HEK293 (cell line): Measurements from ENCODE around the gene NOX3.

Experiments
- KLF16 ChIP-seq: fragments of 450-650 bp; formaldehyde crosslinking; IDR thresholded peaks from 2 replicates; pipeline ENCODE4 v1.5.1; 2017; ENCODE audit warnings: missing biosample characterization, missing genetic modification characterization
- SCRT1 ChIP-seq: fragments of 450-650 bp; formaldehyde crosslinking; IDR thresholded peaks from 2 replicates; pipeline ENCODE4 v1.5.1; 2016; ENCODE audit warnings: missing biosample characterization, missing genetic modification characterization, borderline replicate concordance
- SP7 ChIP-seq: fragments of 450-650 bp; formaldehyde crosslinking; IDR thresholded peaks from 2 replicates; pipeline ENCODE4 v1.5.1; 2016; ENCODE audit warnings: missing biosample characterization, missing genetic modification characterization
- TRIM28 ChIP-seq: IDR thresholded peaks from 2 replicates; pipeline ENCODE4 v1.6.1; 2011; ENCODE audit warnings: low read length, control low read depth, borderline replicate concordance
- ZBTB48 ChIP-seq: fragments of 450-650 bp; formaldehyde crosslinking; IDR thresholded peaks from 2 replicates; pipeline ENCODE4 v1.5.1; 2016; ENCODE audit warnings: missing biosample characterization, missing genetic modification characterization
- ZFP41 ChIP-seq: fragments of 450-650 bp; formaldehyde crosslinking; IDR thresholded peaks from 2 replicates; pipeline ENCODE4 v1.5.1; 2016; ENCODE audit warnings: missing biosample characterization, missing genetic modification characterization, borderline replicate concordance
- ZIC2 ChIP-seq: fragments of 450-650 bp; formaldehyde crosslinking; IDR thresholded peaks from 2 replicates; pipeline ENCODE4 v1.5.1; 2016; ENCODE audit warnings: missing biosample characterization, missing genetic modification characterization
- ZNF146 ChIP-seq: fragments of 450-650 bp; formaldehyde crosslinking; IDR thresholded peaks from 2 replicates; pipeline ENCODE4 v1.5.1; 2016; ENCODE audit warnings: missing biosample characterization, missing genetic modification characterization
- ZNF16 ChIP-seq: fragments of 450-650 bp; formaldehyde crosslinking; IDR thresholded peaks from 2 replicates; pipeline ENCODE4 v1.5.1; 2016; ENCODE audit warnings: low read depth, missing biosample characterization, missing genetic modification characterization
- ZNF221 ChIP-seq: fragments of 450-650 bp; formaldehyde crosslinking; IDR thresholded peaks from 2 replicates; pipeline ENCODE4 v1.5.1; 2017; ENCODE audit warnings: missing biosample characterization, missing genetic modification characterization, borderline replicate concordance
- ZNF335 ChIP-seq: fragments of 450-650 bp; formaldehyde crosslinking; conservative IDR thresholded peaks from 2 replicates; pipeline ENCODE4 v1.5.1; 2016; ENCODE audit warnings: missing biosample characterization, missing genetic modification characterization
- ZNF341 ChIP-seq: fragments of 450-650 bp; formaldehyde crosslinking; IDR thresholded peaks from 2 replicates; pipeline ENCODE4; 2016; ENCODE audit warnings: low read depth, missing biosample characterization, missing genetic modification characterization
- ZNF366 ChIP-seq: fragments of 450-650 bp; formaldehyde crosslinking; conservative IDR thresholded peaks from 2 replicates; pipeline ENCODE4 v1.5.1; 2016; ENCODE audit warnings: missing biosample characterization, missing genetic modification characterization
- ZNF416 ChIP-seq: fragments of 450-650 bp; formaldehyde crosslinking; IDR thresholded peaks from 2 replicates; pipeline ENCODE4 v1.5.1; 2016; ENCODE audit warnings: missing biosample characterization, missing genetic modification characterization
- ZNF560 ChIP-seq: fragments of 450-650 bp; formaldehyde crosslinking; IDR thresholded peaks from 2 replicates; pipeline ENCODE4 v1.5.1; 2017; ENCODE audit warnings: missing biosample characterization, missing genetic modification characterization, borderline replicate concordance
- ZNF623 ChIP-seq: fragments of 450-650 bp; formaldehyde crosslinking; IDR thresholded peaks from 2 replicates; pipeline ENCODE4 v1.5.1; 2016; ENCODE audit warnings: missing biosample characterization, missing genetic modification characterization
- ZNF776 ChIP-seq: fragments of 450-650 bp; formaldehyde crosslinking; IDR thresholded peaks from 2 replicates; pipeline ENCODE4 v1.5.0; 2017; ENCODE audit warnings: missing biosample characterization, missing genetic modification characterization, borderline replicate concordance
- TF ChIP-seq, protein P1 (sequence below): fragments of 450-650 bp; formaldehyde crosslinking; IDR thresholded peaks from 2 replicates; pipeline ENCODE4 v1.5.1; 2016; ENCODE audit warnings: missing biosample characterization, missing genetic modification characterization, low read depth
- TF ChIP-seq, protein P2 (sequence below): fragments of 450-650 bp; IDR thresholded peaks from 2 replicates; pipeline ENCODE4 v1.5.1; 2018; ENCODE audit warnings: missing biosample characterization, mild to moderate bottlenecking, missing genetic modification characterization
- TF ChIP-seq, protein P3 (sequence below): fragments of 450-650 bp; formaldehyde crosslinking; IDR thresholded peaks from 2 replicates; pipeline ENCODE4 v1.5.1; 2017; ENCODE audit warnings: missing biosample characterization, mild to moderate bottlenecking, missing genetic modification characterization, moderate library complexity
- TF ChIP-seq, protein P4 (sequence below): fragments of 450-650 bp; formaldehyde crosslinking; IDR thresholded peaks from 2 replicates; pipeline ENCODE4 v1.5.1; 2016; ENCODE audit warnings: missing biosample characterization, missing genetic modification characterization

NOX3 gene

DNA sequence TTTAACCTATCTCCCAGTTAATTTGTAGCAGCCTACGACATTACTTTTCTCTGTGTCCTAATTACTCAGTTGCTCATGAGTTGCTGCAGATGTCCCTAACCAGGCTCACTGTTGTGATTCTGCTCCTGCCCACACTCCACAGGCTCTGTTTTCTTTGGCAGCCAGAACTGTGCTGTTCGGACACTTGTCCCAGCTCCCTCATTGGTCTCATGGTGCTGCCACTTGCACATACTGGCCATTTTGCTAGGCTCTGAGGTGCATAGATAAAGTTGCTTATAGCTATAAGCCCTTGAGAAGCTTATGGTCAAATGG lies 55.0 kb downstream of the NOX3 start (continued):
- no peak for TF ChIP-seq ZNF560
- TF ChIP-seq, protein P1, sequence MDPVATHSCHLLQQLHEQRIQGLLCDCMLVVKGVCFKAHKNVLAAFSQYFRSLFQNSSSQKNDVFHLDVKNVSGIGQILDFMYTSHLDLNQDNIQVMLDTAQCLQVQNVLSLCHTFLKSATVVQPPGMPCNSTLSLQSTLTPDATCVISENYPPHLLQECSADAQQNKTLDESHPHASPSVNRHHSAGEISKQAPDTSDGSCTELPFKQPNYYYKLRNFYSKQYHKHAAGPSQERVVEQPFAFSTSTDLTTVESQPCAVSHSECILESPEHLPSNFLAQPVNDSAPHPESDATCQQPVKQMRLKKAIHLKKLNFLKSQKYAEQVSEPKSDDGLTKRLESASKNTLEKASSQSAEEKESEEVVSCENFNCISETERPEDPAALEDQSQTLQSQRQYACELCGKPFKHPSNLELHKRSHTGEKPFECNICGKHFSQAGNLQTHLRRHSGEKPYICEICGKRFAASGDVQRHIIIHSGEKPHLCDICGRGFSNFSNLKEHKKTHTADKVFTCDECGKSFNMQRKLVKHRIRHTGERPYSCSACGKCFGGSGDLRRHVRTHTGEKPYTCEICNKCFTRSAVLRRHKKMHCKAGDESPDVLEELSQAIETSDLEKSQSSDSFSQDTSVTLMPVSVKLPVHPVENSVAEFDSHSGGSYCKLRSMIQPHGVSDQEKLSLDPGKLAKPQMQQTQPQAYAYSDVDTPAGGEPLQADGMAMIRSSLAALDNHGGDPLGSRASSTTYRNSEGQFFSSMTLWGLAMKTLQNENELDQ (tag by site-specific recombination): no peak
- 0 out of 2 replicates have a peak, but pooled peaks have one; percentile 0 for TF ChIP-seq SP7 (tag by site-specific recombination)
- no peak for TF ChIP-seq ZNF366 (tag by site-specific recombination)
- TF ChIP-seq ZNF221 (tag by site-specific recombination): no peak
- TF ChIP-seq ZNF416 (tag by site-specific recombination): no peak
- TF ChIP-seq ZNF776 (tag by site-specific recombination): no peak
- TF ChIP-seq ZBTB48: peak; percentile 84
- TF ChIP-seq ZNF341: peak; percentile 66
- TF ChIP-seq, protein P2, sequence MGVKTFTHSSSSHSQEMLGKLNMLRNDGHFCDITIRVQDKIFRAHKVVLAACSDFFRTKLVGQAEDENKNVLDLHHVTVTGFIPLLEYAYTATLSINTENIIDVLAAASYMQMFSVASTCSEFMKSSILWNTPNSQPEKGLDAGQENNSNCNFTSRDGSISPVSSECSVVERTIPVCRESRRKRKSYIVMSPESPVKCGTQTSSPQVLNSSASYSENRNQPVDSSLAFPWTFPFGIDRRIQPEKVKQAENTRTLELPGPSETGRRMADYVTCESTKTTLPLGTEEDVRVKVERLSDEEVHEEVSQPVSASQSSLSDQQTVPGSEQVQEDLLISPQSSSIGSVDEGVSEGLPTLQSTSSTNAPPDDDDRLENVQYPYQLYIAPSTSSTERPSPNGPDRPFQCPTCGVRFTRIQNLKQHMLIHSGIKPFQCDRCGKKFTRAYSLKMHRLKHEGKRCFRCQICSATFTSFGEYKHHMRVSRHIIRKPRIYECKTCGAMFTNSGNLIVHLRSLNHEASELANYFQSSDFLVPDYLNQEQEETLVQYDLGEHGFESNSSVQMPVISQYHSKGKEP (tag by site-specific recombination): no peak
- peak; percentile 25; the same call in 1 of the 2 replicates for TF ChIP-seq ZIC2 (tag by site-specific recombination)
- TF ChIP-seq ZNF335 (tag by site-specific recombination): no peak
- 0 out of 2 replicates have a peak, but pooled peaks have one; percentile 21 for TF ChIP-seq SCRT1 (tag by site-specific recombination)
- no peak for TF ChIP-seq ZFP41
- no peak for TF ChIP-seq KLF16 (tag by site-specific recombination)
- no peak for TF ChIP-seq ZNF146 (tag by site-specific recombination)
- TF ChIP-seq ZNF623 (tag by site-specific recombination): no peak
- TF ChIP-seq, protein P3, sequence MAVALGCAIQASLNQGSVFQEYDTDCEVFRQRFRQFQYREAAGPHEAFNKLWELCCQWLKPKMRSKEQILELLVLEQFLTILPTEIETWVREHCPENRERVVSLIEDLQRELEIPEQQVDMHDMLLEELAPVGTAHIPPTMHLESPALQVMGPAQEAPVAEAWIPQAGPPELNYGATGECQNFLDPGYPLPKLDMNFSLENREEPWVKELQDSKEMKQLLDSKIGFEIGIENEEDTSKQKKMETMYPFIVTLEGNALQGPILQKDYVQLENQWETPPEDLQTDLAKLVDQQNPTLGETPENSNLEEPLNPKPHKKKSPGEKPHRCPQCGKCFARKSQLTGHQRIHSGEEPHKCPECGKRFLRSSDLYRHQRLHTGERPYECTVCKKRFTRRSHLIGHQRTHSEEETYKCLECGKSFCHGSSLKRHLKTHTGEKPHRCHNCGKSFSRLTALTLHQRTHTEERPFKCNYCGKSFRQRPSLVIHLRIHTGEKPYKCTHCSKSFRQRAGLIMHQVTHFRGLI (tag by site-specific recombination): no peak
- TF ChIP-seq ZNF16 (tag by site-specific recombination): no peak
- TF ChIP-seq TRIM28: peak; percentile 76
- TF ChIP-seq, protein P4, sequence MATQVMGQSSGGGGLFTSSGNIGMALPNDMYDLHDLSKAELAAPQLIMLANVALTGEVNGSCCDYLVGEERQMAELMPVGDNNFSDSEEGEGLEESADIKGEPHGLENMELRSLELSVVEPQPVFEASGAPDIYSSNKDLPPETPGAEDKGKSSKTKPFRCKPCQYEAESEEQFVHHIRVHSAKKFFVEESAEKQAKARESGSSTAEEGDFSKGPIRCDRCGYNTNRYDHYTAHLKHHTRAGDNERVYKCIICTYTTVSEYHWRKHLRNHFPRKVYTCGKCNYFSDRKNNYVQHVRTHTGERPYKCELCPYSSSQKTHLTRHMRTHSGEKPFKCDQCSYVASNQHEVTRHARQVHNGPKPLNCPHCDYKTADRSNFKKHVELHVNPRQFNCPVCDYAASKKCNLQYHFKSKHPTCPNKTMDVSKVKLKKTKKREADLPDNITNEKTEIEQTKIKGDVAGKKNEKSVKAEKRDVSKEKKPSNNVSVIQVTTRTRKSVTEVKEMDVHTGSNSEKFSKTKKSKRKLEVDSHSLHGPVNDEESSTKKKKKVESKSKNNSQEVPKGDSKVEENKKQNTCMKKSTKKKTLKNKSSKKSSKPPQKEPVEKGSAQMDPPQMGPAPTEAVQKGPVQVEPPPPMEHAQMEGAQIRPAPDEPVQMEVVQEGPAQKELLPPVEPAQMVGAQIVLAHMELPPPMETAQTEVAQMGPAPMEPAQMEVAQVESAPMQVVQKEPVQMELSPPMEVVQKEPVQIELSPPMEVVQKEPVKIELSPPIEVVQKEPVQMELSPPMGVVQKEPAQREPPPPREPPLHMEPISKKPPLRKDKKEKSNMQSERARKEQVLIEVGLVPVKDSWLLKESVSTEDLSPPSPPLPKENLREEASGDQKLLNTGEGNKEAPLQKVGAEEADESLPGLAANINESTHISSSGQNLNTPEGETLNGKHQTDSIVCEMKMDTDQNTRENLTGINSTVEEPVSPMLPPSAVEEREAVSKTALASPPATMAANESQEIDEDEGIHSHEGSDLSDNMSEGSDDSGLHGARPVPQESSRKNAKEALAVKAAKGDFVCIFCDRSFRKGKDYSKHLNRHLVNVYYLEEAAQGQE (tag by site-specific recombination): no peak
